RPMI7951 (cell line): ENCODE data around the gene NGF. TPM values are rescaled to one million over a fixed set of nuclear protein-coding genes. Genes with fewer than 3 reads are reported as not detected.

Source experiments
- DNase-seq: peaks from one replicate; pipeline ENCODE4 v3.0.0-alpha.2; 2012; ENCODE audit warnings: low read depth
- total RNA-seq: library from RNA; depleted of rRNA; stranded (reverse); fragments of >200 nt; shearing (Covaris generic); gene quantifications from 2 replicates; pipeline ENCODE4 v1.2.3, GENCODE V29; 2014

The NGF gene
- total RNA-seq, 1 experiment from 2014 or later = 4.0 TPM

DNA sequence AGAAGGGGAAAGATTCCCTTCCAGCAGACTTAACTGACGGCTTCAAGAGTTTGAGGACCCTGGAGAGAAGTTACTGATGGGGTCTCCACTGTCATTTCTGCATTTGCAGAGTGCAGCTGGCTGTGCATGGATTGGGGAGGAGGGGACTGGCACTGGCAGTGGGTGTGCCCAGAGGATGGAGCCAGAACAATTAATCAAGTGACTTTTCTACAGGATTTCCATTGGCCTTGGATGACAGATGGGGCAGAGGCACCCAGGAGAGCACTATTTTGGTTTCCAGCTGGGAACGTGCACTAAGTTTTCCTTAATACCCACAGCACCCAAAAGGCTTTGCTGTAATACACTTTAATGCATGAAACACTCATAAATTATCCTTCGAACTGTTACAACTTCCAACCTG, 1.3 kb downstream of the NGF start:
- no peak for DNase-seq

DNA sequence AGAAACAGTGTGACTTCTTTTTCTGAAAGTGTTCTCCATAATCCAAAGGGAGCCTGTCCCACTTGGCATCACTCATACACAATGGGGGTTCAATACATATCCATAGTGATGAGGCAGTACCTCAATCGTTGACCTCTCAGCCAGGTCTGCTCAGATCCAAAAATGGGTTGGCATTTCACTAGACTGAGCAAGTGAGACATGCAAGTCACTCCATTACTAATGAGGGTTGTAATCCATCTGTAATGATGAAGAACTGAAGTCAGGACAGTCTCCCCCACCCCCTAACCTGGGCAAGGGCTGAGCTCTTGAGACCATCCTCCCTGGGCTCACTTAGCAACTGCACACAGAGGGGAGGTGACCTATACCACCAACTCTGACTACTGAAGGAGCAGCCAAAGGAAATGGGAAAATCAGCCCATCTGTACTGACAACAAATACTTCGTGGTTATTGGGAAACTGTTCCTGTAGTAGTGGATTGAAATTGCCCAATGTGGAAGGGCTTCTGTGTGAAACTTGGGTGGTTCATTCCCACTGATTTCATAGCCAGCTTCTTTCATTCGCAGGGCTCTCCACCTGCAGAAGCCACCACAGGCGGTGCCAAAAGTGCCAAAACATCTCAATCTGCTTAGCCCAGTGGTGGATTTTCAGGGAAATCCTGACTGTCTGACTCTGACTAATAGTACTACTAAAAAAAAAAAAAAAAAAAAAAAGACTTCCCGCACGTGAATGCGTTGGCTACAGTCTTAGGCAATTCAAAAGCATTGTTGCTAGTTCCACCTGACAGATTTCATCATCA, 5.0 kb downstream of the NGF start:
- peak; percentile 65 for DNase-seq

DNA sequence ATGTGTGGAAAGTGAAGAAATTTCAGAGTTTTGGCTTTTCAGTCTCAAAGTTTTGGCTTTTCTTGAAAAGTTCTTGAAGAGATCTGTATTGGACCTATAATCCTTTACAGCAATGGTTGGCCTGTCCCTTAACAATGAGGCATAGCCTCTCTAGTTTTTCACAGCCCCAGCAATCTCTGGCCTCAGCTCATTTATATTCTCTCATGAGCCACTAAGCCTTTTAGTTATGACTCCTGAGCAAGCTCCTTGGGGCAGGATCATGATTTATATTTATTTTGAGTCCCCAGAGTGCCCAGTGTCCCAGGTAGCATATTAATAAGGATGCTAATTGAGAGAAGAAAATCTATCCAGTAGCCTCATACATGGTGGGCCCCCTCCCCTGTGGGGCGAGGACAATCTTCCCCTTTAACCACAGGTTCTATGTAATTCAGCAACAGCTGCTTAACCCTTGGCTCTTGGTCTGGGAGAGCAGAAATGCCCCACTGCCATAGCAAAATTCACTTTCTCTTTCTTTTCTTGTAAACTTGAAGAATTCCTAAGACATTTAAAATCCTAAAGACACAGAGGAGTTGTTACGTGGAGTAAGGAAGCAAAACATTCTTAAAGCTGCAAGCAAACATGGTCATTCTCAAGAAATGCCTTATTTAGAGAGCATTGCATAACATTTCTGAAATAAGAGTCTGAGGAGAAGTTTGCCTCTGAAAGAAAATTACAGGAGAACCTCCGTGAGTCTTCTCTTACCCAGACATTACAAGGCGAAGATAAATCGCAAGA, 6.3 kb downstream of the NGF start:
- no peak for DNase-seq

DNA sequence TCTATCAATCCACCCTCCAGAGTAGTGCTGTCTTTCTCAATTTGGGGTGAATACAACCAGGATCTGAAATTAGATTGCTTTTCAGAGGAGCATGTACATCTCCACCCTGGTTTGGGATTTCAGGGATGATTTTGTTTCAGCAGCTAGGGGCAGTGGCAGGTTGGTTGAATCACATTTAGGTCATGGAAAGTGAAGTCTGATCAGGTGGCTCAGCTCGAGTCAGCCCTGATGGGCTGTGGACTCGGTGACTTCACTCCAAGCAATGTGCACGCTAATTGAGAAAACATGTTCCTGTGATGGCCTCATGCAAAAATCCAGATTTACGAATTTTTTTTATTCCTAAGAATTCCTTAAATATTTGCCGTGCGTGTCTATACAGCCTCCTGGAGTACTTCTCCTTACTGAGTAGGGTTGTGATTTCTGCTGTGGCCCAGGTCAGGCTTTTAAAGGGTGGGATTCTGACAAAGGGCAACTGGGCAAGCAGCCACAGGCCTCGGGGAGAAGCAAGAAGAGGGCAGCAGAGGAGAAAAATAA, 7.5 kb downstream of the NGF start:
- DNase-seq = peak; percentile 69

DNA sequence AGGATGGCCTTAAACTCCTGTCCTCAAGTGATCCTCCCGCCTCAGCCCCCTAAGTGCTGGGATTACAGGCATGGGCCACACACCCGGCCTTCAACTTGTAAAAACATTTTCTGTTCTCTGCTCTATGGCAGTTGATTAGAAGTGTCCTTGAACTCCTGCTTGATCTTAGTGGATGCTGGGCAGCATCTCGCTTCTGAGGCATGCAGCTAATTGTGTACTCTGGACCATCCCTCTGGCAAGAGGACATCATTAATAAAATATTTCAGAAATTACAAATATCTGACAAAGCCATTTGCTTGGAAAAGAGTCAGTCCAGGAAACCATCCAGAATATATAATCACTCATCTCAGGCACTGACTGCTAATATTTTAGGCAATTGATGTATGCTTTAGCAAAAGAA, 8.1 kb downstream of the NGF start:
- DNase-seq = no peak

DNA sequence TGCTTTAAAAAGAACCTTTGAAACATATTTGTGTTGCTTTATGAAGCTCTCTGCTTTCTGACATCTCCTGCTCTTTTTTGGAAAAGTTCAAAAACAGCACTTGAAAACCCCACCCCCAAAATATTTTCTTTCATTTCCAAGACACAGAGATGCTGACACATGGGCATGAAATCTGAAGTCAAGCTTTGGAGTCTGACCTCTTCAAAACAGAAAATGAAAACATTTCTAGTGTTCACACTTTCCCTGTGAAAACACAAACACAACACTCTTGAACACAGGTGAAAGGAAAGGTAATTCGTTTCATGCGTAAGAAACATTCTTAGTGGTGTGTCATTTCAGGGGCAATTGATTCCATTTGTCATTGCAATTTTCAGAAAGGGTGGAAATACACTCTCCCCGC, 10.8 kb downstream of the NGF start:
- DNase-seq = no peak

DNA sequence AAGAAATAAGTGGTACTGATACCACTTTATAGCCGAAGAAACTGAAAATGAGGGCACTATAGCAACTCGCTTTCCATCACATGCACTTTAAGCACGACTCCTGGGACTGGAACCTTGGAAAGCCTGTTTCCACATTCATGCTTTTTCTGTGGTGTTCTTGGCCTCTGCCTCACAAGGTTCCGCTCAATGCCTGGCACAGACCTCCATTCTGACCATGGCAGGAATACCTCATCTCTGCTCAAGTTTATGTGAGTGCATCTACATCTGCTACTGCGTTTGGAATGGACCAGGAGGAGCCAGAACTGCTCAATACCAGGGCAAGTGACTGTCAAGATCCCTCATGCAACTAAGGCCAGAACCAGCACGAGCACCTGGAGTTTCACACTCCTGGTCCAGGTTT, 11.6 kb downstream of the NGF start:
- no peak for DNase-seq

DNA sequence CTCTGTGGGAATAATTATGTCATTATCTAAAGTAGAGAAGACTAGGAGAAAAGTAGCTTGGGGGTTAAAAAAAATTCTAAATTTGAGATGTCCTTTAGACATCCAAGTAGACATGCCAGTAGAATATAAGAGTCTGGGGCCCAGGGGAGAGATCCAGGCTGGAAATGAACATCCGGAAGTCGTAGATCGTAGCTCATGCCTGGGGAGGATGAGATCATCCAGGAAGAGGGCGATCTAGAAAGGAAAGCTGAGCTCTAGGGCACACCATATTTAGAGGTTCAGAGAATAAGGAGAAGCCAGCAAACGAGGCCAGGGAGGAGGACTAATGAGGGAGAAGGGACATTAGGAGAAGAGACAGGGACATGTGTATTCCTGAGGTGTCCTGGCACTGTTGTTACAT, 12.2 kb downstream of the NGF start:
- DNase-seq = peak; percentile 73

DNA sequence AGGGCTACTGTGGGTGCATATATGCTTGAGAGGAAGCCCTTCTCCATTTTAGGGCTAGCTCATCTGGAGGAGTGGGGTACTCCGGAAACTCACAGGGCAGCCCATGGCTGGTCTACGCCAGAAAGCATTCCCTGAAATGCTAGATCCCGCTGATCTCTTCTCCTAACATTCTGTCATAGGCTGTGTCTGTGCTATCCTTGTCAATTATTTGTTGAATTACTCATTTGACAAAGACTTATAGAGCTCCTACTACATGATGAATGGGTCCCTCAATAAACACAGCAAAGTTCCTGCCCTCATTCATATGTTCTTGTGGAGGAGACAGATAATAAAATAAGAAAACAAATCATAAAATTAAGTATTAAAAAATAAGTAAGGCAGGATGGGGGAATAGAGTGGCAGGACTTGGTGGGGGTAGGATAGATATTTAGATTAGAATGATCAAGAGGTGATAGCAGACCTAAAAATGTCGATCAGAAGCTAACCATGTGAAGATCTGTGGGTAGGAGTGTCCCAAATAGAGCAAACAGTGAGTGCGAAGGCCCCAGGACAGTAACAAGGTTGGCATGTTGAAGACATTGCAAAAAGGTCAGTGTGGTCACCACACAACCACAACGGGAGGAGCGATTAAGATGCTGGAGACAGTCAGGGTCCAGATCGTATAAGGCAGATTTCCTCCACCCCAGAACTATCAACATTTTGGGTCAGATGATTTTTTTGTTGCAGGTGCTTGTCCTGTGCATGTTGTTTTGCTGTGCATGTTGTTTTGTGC, 13.2 kb downstream of the NGF start:
- DNase-seq = peak; percentile 85

DNA sequence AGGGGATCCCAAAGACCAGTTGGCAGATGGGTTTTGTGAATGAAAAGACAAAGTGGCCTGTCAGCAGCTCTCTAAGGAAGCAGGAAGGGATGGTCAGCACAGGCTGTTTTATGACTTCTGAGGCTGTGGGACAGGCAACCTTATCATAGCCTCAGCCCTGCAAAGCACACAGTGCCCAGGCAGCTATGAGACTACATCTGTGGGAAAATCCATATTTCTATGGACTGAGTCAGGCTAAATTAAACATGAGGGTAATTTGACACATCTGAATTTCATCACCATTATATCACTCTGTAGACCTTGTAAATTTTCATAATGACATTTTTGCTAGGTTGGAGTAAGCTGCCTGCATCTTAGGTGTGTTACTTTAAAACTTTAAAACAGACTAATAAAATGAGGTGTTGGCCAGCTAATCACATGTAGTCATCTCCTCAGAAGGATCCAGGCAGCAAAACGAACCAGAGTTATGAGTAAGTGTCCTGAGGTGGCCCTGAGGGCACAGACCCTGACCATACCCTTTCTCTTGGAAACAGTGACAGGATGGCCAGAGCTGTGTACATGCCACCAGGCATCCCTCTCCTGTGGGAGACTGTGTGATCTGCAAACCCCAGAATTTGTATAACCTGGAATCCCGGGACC, 14.6 kb downstream of the NGF start:
- DNase-seq = peak; percentile 59

DNA sequence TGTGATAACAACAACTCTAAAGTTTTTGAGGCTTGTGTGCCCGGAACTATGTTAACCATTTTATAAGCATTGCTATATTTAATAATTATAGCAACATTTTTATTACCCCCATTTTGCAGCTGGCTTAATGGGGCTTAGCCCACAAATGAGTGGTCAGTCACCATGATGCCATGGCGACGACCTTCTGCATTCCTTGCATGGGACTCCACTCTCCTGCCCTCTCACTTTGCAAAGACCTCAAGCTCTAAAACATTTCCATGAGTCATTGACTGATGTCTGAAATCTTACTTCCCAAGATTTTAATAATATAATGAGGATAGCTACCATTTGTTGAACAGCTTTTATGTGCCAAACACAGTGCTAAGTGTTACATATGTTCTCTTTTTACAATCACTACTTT, 15.4 kb downstream of the NGF start:
- peak; percentile 59 for DNase-seq

DNA sequence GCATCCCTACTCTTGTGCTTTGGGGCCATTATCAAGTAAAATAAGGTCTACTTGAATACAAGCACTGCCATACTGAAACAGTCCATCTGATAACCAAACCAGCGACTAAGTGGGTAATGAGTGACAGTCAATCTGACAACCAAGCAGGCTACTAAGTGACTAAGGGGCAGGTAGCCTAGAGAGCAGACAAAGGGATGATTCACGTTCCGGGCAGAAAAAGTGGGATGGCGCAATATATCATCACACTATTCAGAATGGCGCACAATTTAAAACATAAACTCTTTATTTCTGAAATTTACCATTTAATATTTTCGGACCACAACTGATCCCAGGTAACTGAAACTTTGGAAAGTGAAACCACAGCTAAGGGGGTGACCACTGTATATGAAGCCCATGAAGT, 17.7 kb downstream of the NGF start:
- peak; percentile 69 for DNase-seq

DNA sequence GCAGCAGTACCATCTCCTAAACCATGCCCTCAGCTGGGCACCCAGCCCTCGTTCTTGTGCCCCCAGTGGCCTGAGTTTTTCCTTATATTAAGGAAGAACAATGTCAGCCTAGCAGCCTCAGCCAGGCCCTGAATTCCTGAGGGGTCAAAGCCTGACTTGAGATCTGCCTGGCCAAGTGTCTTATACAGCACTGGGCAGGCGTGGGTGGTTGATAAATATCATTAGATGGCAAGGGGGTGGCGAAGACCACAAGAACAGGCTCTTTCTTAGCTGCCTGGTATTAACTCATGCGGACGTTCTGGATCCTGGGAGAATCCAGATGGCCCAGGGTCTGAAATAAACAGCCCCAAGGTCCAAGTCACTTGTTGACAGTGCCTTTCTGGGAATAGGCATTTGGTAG, 18.3 kb downstream of the NGF start:
- DNase-seq = no peak

DNA sequence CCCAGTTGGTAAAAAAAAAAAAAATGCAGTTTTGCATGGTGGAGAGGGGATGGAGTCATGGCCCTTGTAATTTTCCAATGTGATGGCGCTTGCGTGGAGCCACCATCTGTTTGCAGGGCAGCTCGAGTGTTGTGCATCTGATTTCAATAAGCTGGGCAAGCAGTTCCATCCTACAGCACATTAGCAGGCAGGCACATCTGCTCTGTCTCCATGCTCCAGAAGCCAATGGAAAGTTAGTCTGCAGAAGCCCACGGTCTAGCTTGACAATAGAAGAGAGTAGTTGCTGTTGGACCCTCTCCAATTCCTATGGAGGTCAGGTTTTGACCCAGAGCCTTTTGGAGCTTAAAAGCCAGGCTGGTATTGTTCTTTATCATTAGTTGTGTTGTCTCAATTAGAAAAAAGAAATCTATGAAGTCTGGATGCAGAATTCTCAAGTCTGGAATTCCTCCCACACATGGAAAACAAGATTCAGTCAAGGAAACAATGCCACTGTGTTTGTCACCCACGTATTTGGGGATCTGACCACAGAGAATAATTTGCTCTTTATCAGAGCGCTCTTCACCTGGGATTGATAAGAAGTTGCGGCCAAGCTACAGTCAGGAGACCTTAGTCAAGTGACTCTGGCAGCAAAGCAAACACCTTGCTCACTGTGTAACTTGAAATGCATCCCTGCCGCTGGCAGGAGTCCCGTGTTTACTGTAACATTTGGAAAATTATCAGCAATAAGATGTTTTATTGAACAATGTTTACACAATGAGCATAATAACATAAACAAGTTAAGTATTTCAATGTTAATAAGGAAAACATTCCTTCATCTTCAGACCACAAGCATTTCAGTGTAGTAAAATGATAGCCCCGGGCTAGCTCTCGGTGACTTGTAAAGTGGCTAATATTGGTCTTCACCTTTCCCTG, 20.7 kb downstream of the NGF start:
- peak; percentile 69 for DNase-seq

DNA sequence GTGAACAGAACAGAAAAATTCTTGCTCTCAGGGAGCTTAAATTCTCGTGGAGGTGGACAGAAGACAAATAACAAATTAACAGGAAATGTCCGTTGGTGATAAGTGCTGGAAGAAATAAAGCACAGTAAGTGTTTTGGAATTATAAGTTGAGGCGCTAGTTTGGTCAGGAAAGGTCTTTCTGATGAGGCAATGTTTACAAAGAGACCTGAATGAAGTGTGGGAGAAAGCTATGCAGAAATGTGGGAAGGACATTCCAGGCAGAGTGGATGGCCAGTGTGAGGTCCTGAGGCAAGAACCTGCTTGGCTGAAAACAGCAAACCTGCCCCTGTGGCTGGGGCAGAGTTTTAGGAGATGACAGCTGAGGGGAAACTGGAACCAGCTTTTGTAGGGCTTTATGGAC, 23.3 kb downstream of the NGF start:
- DNase-seq = peak; percentile 53

DNA sequence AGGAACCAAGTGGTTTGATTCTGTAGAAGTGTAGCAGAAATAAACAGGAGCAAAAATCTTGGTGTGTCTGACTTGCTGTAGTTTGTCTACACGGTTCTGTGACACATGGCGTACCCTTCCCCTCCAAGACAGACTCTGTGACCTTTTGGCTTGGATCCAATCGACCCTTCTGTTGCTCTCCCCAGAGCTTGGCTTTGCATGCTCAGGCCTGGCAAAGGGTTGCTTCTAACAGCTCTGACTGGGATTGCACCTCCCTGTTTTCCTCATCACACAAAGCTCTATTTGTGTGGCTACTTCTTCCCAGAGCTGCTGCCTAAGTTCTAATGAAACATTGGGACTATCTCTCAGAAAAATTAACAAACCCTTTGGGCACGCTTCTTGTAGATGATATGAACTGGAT, 24.0 kb downstream of the NGF start:
- DNase-seq = no peak

DNA sequence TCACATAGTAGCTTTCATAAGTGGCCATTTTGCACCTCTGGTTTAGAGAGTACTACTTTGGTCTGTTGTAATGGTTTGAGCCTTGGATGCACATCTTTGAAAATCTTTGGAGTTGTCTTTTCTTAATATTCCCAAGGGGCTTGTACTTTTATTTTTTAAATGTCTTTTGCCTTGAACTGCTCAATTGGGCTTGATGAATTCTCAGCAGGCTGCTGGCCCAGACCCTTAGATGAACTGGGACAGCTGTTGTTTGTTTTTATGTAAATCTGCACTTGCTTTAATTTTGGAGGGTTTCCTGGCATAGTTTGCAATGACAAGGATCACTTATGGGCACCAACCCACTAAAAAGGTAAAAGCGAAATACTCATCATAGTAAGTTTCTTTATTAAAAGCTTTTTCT, 24.9 kb downstream of the NGF start:
- no peak for DNase-seq

DNA sequence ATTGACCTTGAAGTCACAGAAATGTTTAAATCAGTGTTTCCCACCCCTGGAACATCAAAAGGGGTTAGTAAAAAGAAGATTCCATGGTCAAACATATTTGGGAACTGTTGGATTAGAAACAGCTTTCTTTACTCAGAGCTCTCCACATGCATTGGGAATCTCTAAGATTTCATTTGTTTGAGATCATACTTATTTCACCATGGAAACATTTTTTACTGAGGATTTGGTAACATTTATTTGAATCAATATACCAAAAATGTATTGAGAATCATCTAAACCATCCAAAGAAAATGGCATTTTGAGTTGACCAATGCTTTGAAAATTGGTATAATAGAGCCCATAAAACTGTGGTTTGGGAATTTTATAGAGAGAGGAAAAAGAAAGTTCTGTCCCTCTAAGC, 25.3 kb downstream of the NGF start:
- DNase-seq = no peak

DNA sequence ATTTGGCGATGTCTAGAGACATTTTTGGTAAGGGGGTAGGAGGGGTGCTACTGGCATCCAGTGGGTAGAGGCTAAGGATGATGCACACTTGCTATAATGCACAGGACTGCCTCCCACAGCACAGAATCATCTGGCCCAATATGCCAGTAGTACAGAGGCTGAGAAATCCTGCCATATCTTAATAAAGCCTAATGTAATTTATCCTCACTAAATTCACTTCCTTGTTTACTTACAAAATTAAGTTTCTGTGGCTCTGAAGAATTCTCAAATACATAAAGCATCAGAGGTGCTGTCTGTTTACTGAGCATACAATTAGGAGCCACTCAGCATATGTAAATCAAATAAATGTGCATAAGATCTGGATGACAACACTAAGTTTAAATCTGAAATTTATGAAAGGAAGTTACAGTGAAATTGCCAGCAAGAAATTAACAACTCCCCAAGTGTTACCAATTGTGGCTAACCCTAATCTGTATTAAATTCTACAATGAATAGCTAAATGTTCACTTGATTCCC, 26.5 kb downstream of the NGF start:
- no peak for DNase-seq
